ENCODE data around the gene TRAFD1.
"Not testable (repeated sequence)": the region's sequence is repeated elsewhere in the genome, so short reads cannot be mapped to it uniquely, and the experiment has no call there.

The TRAFD1 gene

GRCh38 chr12:112133418-112133817 is 8.1 kb downstream of the TRAFD1 start:
- Histone ChIP-seq H3K9me3 (ENCODE audit: control insufficient read depth in 2 of 2, low read length in 2 of 2) (no peaks in the 10 kb centered on the region), H3K4me3 (ENCODE audit: low read length in 2 of 2) (no peak overlapping the region), H3K4me1 (ENCODE audit: control insufficient read depth in 2 of 2, insufficient read depth in 2 of 2, low read length in 2 of 2) (peaks cover 3 to 8% of the 10 kb centered on the region in 2 donors), H3K36me3 (ENCODE audit: control insufficient read depth in 2 of 2, insufficient read depth in 2 of 2, low read length in 2 of 2) (peaks cover 20 to 28% of the 10 kb centered on the region in 2 donors), H3K27ac (ENCODE audit: low read depth in 2 of 2, low read length in 2 of 2) (no peak overlapping the region), H3K9ac (ENCODE audit: low read depth in 1 of 2, low read length in 2 of 2) (no peak overlapping the region), H3K27me3 (ENCODE audit: control insufficient read depth in 2 of 2, insufficient read depth in 2 of 2, low read length in 2 of 2) (no peaks in the 10 kb centered on the region)

GRCh38 chr12:112134731-112135130 is 9.4 kb downstream of the TRAFD1 start:
- Histone ChIP-seq H3K9me3 (ENCODE audit: control insufficient read depth in 2 of 2, low read length in 2 of 2) (no peaks in the 10 kb centered on the region), H3K27ac (ENCODE audit: low read depth in 2 of 2, low read length in 2 of 2) (no peak overlapping the region), H3K27me3 (ENCODE audit: control insufficient read depth in 2 of 2, insufficient read depth in 2 of 2, low read length in 2 of 2) (no peaks in the 10 kb centered on the region), H3K36me3 (ENCODE audit: control insufficient read depth in 2 of 2, insufficient read depth in 2 of 2, low read length in 2 of 2) (peaks cover 23 to 36% of the 10 kb centered on the region in 2 donors), H3K4me1 (ENCODE audit: control insufficient read depth in 2 of 2, insufficient read depth in 2 of 2, low read length in 2 of 2) (peaks cover 3 to 8% of the 10 kb centered on the region in 2 donors), H3K4me3 (ENCODE audit: low read length in 2 of 2) (no peak overlapping the region), H3K9ac (ENCODE audit: low read depth in 1 of 2, low read length in 2 of 2) (no peak overlapping the region)

GRCh38 chr12:112140728-112141127 is 15.4 kb downstream of the TRAFD1 start:
- Histone ChIP-seq H3K4me1 (ENCODE audit: control insufficient read depth in 2 of 2, insufficient read depth in 2 of 2, low read length in 2 of 2) (no peaks in the 10 kb centered on the region), H3K27ac (ENCODE audit: low read depth in 2 of 2, low read length in 2 of 2) (no peak overlapping the region), H3K36me3 (ENCODE audit: control insufficient read depth in 2 of 2, insufficient read depth in 2 of 2, low read length in 2 of 2) (peaks cover 41 to 66% of the 10 kb centered on the region in 2 donors), H3K27me3 (ENCODE audit: control insufficient read depth in 2 of 2, insufficient read depth in 2 of 2, low read length in 2 of 2) (no peaks in the 10 kb centered on the region), H3K9me3 (ENCODE audit: control insufficient read depth in 2 of 2, low read length in 2 of 2) (no peaks in the 10 kb centered on the region), H3K4me3 (ENCODE audit: low read length in 2 of 2) (no peak overlapping the region), H3K9ac (ENCODE audit: low read depth in 1 of 2, low read length in 2 of 2) (no peak overlapping the region)

GRCh38 chr12:112146123-112146522 is 20.8 kb downstream of the TRAFD1 start:
- Histone ChIP-seq H3K4me3 (ENCODE audit: low read length in 2 of 2) (no peak overlapping the region), H3K9ac (ENCODE audit: low read depth in 1 of 2, low read length in 2 of 2) (no peak overlapping the region), H3K27me3 (ENCODE audit: control insufficient read depth in 2 of 2, insufficient read depth in 2 of 2, low read length in 2 of 2) (no peaks in the 10 kb centered on the region), H3K36me3 (ENCODE audit: control insufficient read depth in 2 of 2, insufficient read depth in 2 of 2, low read length in 2 of 2) (peaks cover 62 to 72% of the 10 kb centered on the region in 2 donors), H3K4me1 (ENCODE audit: control insufficient read depth in 2 of 2, insufficient read depth in 2 of 2, low read length in 2 of 2) (no peaks in the 10 kb centered on the region), H3K9me3 (ENCODE audit: control insufficient read depth in 2 of 2, low read length in 2 of 2) (no peaks in the 10 kb centered on the region), H3K27ac (ENCODE audit: low read depth in 2 of 2, low read length in 2 of 2) (no peak overlapping the region)

- no peaks in the 10 kb centered on the region for H3K4me1 ChIP-seq (ENCODE audit: control insufficient read depth in 2 of 2, insufficient read depth in 2 of 2, low read length in 2 of 2)
- H3K36me3 ChIP-seq (ENCODE audit: control insufficient read depth in 2 of 2, insufficient read depth in 2 of 2, low read length in 2 of 2) = peaks cover 72 to 78% of the 10 kb centered on the region in 2 donors
- H3K27me3 ChIP-seq (ENCODE audit: control insufficient read depth in 2 of 2, insufficient read depth in 2 of 2, low read length in 2 of 2) = no peaks in the 10 kb centered on the region
- H3K4me3 ChIP-seq (ENCODE audit: low read length in 2 of 2) = no peak overlapping the region
- H3K9ac ChIP-seq (ENCODE audit: low read depth in 1 of 2, low read length in 2 of 2) = no peak overlapping the region
- H3K9me3 ChIP-seq (ENCODE audit: control insufficient read depth in 2 of 2, low read length in 2 of 2) = no peaks in the 10 kb centered on the region
- H3K27ac ChIP-seq (ENCODE audit: low read depth in 2 of 2, low read length in 2 of 2) = no peak overlapping the region
These were observed 22.7 kb downstream of the TRAFD1 start for GRCh38 chr12:112148031-112148513.

- Histone ChIP-seq H3K36me3 (ENCODE audit: control insufficient read depth in 2 of 2, insufficient read depth in 2 of 2, low read length in 2 of 2) (peaks cover 72 to 80% of the 10 kb centered on the region in 2 donors), H3K9ac (ENCODE audit: low read depth in 1 of 2, low read length in 2 of 2) (no peak overlapping the region), H3K27ac (ENCODE audit: low read depth in 2 of 2, low read length in 2 of 2) (no peak overlapping the region), H3K4me1 (ENCODE audit: control insufficient read depth in 2 of 2, insufficient read depth in 2 of 2, low read length in 2 of 2) (no peaks in the 10 kb centered on the region), H3K9me3 (ENCODE audit: control insufficient read depth in 2 of 2, low read length in 2 of 2) (no peaks in the 10 kb centered on the region), H3K4me3 (ENCODE audit: low read length in 2 of 2) (no peak overlapping the region), H3K27me3 (ENCODE audit: control insufficient read depth in 2 of 2, insufficient read depth in 2 of 2, low read length in 2 of 2) (no peaks in the 10 kb centered on the region)
These were observed 24.2 kb downstream of the TRAFD1 start for GRCh38 chr12:112149596-112149995.

- Histone ChIP-seq H3K4me3 (ENCODE audit: low read length in 2 of 2) (no peak overlapping the region), H3K4me1 (ENCODE audit: control insufficient read depth in 2 of 2, insufficient read depth in 2 of 2, low read length in 2 of 2) (no peaks in the 10 kb centered on the region), H3K9ac (ENCODE audit: low read depth in 1 of 2, low read length in 2 of 2) (no peak overlapping the region), H3K36me3 (ENCODE audit: control insufficient read depth in 2 of 2, insufficient read depth in 2 of 2, low read length in 2 of 2) (peaks cover 53 to 62% of the 10 kb centered on the region in 2 donors), H3K27ac (ENCODE audit: low read depth in 2 of 2, low read length in 2 of 2) (no peak overlapping the region), H3K9me3 (ENCODE audit: control insufficient read depth in 2 of 2, low read length in 2 of 2) (no peaks in the 10 kb centered on the region), H3K27me3 (ENCODE audit: control insufficient read depth in 2 of 2, insufficient read depth in 2 of 2, low read length in 2 of 2) (no peaks in the 10 kb centered on the region)
These were observed 26.6 kb downstream of the TRAFD1 start for GRCh38 chr12:112151766-112152541.

- Histone ChIP-seq H3K27ac (ENCODE audit: low read depth in 2 of 2, low read length in 2 of 2) (no peak overlapping the region), H3K27me3 (ENCODE audit: control insufficient read depth in 2 of 2, insufficient read depth in 2 of 2, low read length in 2 of 2) (no peaks in the 10 kb centered on the region), H3K9me3 (ENCODE audit: control insufficient read depth in 2 of 2, low read length in 2 of 2) (no peaks in the 10 kb centered on the region), H3K36me3 (ENCODE audit: control insufficient read depth in 2 of 2, insufficient read depth in 2 of 2, low read length in 2 of 2) (peaks cover 49 to 58% of the 10 kb centered on the region in 2 donors), H3K4me1 (ENCODE audit: control insufficient read depth in 2 of 2, insufficient read depth in 2 of 2, low read length in 2 of 2) (no peaks in the 10 kb centered on the region), H3K9ac (ENCODE audit: low read depth in 1 of 2, low read length in 2 of 2) (no peak overlapping the region), H3K4me3 (ENCODE audit: low read length in 2 of 2) (no peak overlapping the region)
These were observed 28.0 kb downstream of the TRAFD1 start for GRCh38 chr12:112153181-112153892.

- Histone ChIP-seq H3K9me3 (ENCODE audit: control insufficient read depth in 2 of 2, low read length in 2 of 2) (no peaks in the 10 kb centered on the region), H3K4me3 (ENCODE audit: low read length in 2 of 2) (no peak overlapping the region), H3K36me3 (ENCODE audit: control insufficient read depth in 2 of 2, insufficient read depth in 2 of 2, low read length in 2 of 2) (peaks cover 47 to 54% of the 10 kb centered on the region in 2 donors), H3K27ac (ENCODE audit: low read depth in 2 of 2, low read length in 2 of 2) (no peak overlapping the region), H3K27me3 (ENCODE audit: control insufficient read depth in 2 of 2, insufficient read depth in 2 of 2, low read length in 2 of 2) (no peaks in the 10 kb centered on the region), H3K4me1 (ENCODE audit: control insufficient read depth in 2 of 2, insufficient read depth in 2 of 2, low read length in 2 of 2) (no peaks in the 10 kb centered on the region), H3K9ac (ENCODE audit: low read depth in 1 of 2, low read length in 2 of 2) (no peak overlapping the region)
These were observed 28.5 kb downstream of the TRAFD1 start for GRCh38 chr12:112153893-112154219.

- H3K27me3 ChIP-seq (ENCODE audit: control insufficient read depth in 2 of 2, insufficient read depth in 2 of 2, low read length in 2 of 2); H3K9ac ChIP-seq (ENCODE audit: low read depth in 1 of 2, low read length in 2 of 2); H3K9me3 ChIP-seq (ENCODE audit: control insufficient read depth in 2 of 2, low read length in 2 of 2); H3K27ac ChIP-seq (ENCODE audit: low read depth in 2 of 2, low read length in 2 of 2); H3K4me3 ChIP-seq (ENCODE audit: low read length in 2 of 2); H3K4me1 ChIP-seq (ENCODE audit: control insufficient read depth in 2 of 2, insufficient read depth in 2 of 2, low read length in 2 of 2): not testable (repeated sequence)
- peaks cover 45 to 52% of the 10 kb centered on the region in 2 donors for H3K36me3 ChIP-seq (ENCODE audit: control insufficient read depth in 2 of 2, insufficient read depth in 2 of 2, low read length in 2 of 2)
These were observed 33.2 kb downstream of the TRAFD1 start for GRCh38 chr12:112158461-112159145.
